OCI-LY1 (cell line): ENCODE data around the gene HYKK.
"Not testable (repeated sequence)": the region's sequence is repeated elsewhere in the genome, so short reads cannot be mapped to it uniquely, and the experiment has no call there.

ENCODE experiments used
- H2AFZ ChIP-seq: fragments of 200-600 bp; sonication (generic), shearing (Covaris generic); 2 replicates; pipeline ENCODE4 v1.6.0; 2014; ENCODE audit warnings: antibody characterized with exemption, mild to moderate bottlenecking, low read length
- H3F3A ChIP-seq: fragments of 200-600 bp; sonication (generic), shearing (Covaris generic); 2 replicates; pipeline ENCODE4 v1.6.0; 2014; ENCODE audit warnings: mild to moderate bottlenecking, antibody characterized with exemption, low read length, moderate library complexity; ENCODE audit not compliant: insufficient read depth
- H3K27ac ChIP-seq: fragments of 200-600 bp; sonication (generic); 2 replicates; pipeline ENCODE4 v1.5.1; 2014; ENCODE audit warnings: low read length, mixed run types, mild to moderate bottlenecking, low read depth; ENCODE audit not compliant: poor library complexity, severe bottlenecking
- H3K27me3 ChIP-seq: fragments of 200-600 bp; sonication (generic); 2 replicates; pipeline ENCODE4 v1.6.0; 2014; ENCODE audit warnings: antibody characterized with exemption, mild to moderate bottlenecking, low read length, moderate library complexity; ENCODE audit not compliant: insufficient read depth
- H3K36me3 ChIP-seq: fragments of 200-600 bp; sonication (generic); 2 replicates; pipeline ENCODE4 v1.6.1; 2014; ENCODE audit warnings: mild to moderate bottlenecking, antibody characterized with exemption, low read length, moderate library complexity, mixed read lengths; ENCODE audit not compliant: insufficient read depth
- H3K4me1 ChIP-seq: fragments of 200-600 bp; sonication (generic); 2 replicates; pipeline ENCODE4 v1.5.1; 2014; ENCODE audit warnings: mild to moderate bottlenecking, low read length, moderate library complexity; ENCODE audit not compliant: insufficient read depth, severe bottlenecking
- H3K4me2 ChIP-seq: fragments of 200-600 bp; sonication (generic), shearing (Covaris generic); 2 replicates; pipeline ENCODE4 v1.6.1; 2014; ENCODE audit warnings: low read length
- H3K4me3 ChIP-seq: fragments of 200-600 bp; sonication (generic); 2 replicates; pipeline ENCODE4 v1.5.1; 2014; ENCODE audit warnings: low read length, low read depth, mild to moderate bottlenecking, mixed read lengths; ENCODE audit not compliant: poor library complexity, severe bottlenecking
- H3K79me2 ChIP-seq: fragments of 200-600 bp; shearing (Covaris generic); 2 replicates; pipeline ENCODE4 v1.6.1; 2016; ENCODE audit warnings: mixed run types, low read length, mixed read lengths; ENCODE audit not compliant: insufficient read depth
- H3K9ac ChIP-seq: fragments of 200-600 bp; sonication (generic), shearing (Covaris generic); 2 replicates; pipeline ENCODE4 v1.6.1; 2014; ENCODE audit warnings: mild to moderate bottlenecking, low read length, mixed read lengths
- H3K9me2 ChIP-seq: fragments of 200-600 bp; sonication (generic), shearing (Covaris generic); 2 replicates; pipeline ENCODE4 v1.6.1; 2014; ENCODE audit warnings: low read depth, mild to moderate bottlenecking, low read length, mixed read lengths
- H3K9me3 ChIP-seq: fragments of 200-600 bp; shearing (Covaris generic); 2 replicates; pipeline ENCODE4 v1.6.1; 2014; ENCODE audit warnings: low read length, mixed read lengths
- H4K20me1 ChIP-seq: fragments of 200-600 bp; sonication (generic), shearing (Covaris generic); 2 replicates; pipeline ENCODE4 v1.6.0; 2016; ENCODE audit warnings: mild to moderate bottlenecking, low read length; ENCODE audit not compliant: insufficient read depth
- EZH2 ChIP-seq: fragments of 200-600 bp; sonication (generic), shearing (Covaris generic); IDR thresholded peaks from 2 replicates; pipeline ENCODE4 v1.8.0; 2017; ENCODE audit warnings: borderline replicate concordance, mixed run types, mild to moderate bottlenecking, antibody characterized with exemption, low read length, moderate library complexity, mixed read lengths
- TF ChIP-seq, protein P1 (sequence below): fragments of 200-600 bp; sonication (generic), shearing (Covaris generic); IDR thresholded peaks from 2 replicates; pipeline ENCODE4 v1.5.1; 2017; ENCODE audit warnings: mild to moderate bottlenecking, antibody characterized with exemption, low read length, moderate library complexity, mixed read lengths

The HYKK gene

DNA sequence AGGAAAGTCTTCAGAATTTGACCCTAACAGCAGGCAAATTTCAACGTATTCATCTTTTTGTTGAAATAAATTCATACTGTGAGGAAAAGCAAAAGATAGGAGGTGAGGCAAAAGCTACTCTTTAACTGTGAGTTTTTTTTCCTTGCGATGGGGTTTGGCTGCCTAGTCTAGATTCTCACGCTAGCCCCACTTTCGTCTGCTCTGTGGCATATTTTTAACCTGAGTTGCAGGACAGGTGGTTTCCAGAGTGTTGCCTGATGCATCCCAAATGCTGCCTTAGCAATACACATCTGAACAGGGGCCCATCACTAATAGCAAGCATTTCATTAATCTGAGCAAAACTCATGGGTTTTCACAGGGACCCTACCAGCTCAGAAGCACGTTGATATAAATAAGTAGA, 44.5 kb downstream of the HYKK start:
- H3K27ac ChIP-seq: no peak overlapping the region
- no peaks in the 10 kb centered on the region for H3K27me3 ChIP-seq
- H3K9ac ChIP-seq: no peak overlapping the region
- H3F3A ChIP-seq: peaks cover 10% of the 10 kb centered on the region; the same call in 1 of the 2 replicates
- no peaks in the 10 kb centered on the region for H3K9me3 ChIP-seq
- no peaks in the 10 kb centered on the region for H3K4me1 ChIP-seq
- peaks cover 41% of the 10 kb centered on the region for H3K36me3 ChIP-seq
- H3K4me2 ChIP-seq: no peak overlapping the region
- H4K20me1 ChIP-seq: no peaks in the 10 kb centered on the region
- no peaks in the 10 kb centered on the region for H3K9me2 ChIP-seq
- no peak overlapping the region for H2AFZ ChIP-seq
- no peaks in the 10 kb centered on the region for H3K79me2 ChIP-seq
- no peak overlapping the region for H3K4me3 ChIP-seq
- TF ChIP-seq, protein P1, sequence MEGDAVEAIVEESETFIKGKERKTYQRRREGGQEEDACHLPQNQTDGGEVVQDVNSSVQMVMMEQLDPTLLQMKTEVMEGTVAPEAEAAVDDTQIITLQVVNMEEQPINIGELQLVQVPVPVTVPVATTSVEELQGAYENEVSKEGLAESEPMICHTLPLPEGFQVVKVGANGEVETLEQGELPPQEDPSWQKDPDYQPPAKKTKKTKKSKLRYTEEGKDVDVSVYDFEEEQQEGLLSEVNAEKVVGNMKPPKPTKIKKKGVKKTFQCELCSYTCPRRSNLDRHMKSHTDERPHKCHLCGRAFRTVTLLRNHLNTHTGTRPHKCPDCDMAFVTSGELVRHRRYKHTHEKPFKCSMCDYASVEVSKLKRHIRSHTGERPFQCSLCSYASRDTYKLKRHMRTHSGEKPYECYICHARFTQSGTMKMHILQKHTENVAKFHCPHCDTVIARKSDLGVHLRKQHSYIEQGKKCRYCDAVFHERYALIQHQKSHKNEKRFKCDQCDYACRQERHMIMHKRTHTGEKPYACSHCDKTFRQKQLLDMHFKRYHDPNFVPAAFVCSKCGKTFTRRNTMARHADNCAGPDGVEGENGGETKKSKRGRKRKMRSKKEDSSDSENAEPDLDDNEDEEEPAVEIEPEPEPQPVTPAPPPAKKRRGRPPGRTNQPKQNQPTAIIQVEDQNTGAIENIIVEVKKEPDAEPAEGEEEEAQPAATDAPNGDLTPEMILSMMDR: no peak
- TF ChIP-seq EZH2: no peak

DNA sequence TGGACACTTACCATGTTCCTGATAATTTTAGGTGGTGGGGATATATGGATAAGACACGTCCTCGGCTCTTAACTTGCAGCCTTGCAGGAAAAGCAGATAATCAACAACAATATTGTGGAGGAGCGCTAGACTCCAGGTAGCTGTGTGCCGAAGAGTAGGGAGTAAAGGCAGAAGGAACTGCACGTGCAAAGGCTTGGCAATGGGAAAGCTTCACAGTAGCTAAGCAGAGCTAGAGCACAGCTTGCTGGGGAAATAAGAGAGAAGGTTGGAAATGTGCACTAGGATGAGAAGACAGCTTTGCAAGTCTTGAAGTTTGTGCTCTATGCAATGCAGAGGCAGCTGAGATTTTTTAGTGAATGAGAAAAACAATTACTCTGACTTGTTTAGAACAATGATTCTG, 45.2 kb downstream of the HYKK start:
- Histone ChIP-seq H3K9me3 (no peaks in the 10 kb centered on the region), H4K20me1 (no peaks in the 10 kb centered on the region), H3K79me2 (no peaks in the 10 kb centered on the region), H3K9me2 (no peaks in the 10 kb centered on the region), H3K27ac (no peak overlapping the region), H3K4me1 (no peaks in the 10 kb centered on the region), H3K4me2 (no peak overlapping the region), H3K9ac (no peak overlapping the region), H3K4me3 (no peak overlapping the region), H2AFZ (no peak overlapping the region), H3K27me3 (no peaks in the 10 kb centered on the region), H3F3A (peaks cover 10% of the 10 kb centered on the region; the same call in 1 of the 2 replicates), H3K36me3 (peaks cover 34% of the 10 kb centered on the region)
- TF ChIP-seq, protein P1: no peak
- TF ChIP-seq EZH2: no peak

DNA sequence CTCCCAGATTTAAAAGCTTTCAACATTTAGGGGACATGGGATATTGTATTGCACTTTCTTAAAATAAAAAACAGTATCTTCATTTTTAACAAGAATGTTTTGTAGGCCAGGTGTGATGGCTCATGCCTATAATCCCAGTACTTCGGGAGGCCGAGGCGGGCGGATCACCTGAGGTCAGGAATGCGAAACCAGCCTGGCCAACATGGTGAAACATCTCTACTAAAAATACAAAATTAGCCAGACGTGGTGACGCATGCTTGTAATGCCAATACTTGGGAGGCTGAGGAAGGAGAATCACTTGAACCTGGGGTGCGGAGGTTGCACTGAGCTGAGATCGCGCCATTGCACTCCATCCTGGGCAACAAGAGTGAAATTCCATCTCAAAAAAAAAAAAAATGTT, 52.8 kb downstream of the HYKK start:
- H3F3A ChIP-seq: not testable (repeated sequence)

DNA sequence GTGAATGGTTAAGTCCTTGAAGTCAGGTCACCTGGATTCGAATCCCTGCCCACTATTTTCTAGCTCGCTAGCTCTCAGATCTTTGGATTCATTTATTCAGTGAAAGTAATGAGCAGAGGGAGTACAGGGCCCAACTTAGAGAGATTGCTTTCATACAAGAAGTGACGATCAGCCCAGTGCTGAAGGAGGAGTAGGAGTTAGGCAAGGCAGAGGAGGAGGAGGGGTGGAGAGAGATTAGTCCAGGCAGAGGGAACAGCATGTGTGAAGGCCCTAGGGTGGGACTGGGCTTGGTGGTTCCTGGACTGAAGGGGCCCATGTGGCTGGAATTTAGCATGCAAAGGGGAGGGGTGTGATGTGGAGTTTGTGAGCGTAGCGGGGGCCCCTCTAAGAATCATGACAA, 54.1 kb downstream of the HYKK start:
- no peak overlapping the region for H2AFZ ChIP-seq
- H3K9me2 ChIP-seq: no peaks in the 10 kb centered on the region
- no peaks in the 10 kb centered on the region for H4K20me1 ChIP-seq
- no peaks in the 10 kb centered on the region for H3K27me3 ChIP-seq
- peaks cover 18% of the 10 kb centered on the region for H3K4me1 ChIP-seq
- no peak overlapping the region for H3K4me3 ChIP-seq
- TF ChIP-seq, protein P1: no peak
- TF ChIP-seq EZH2: no peak
- no peaks in the 10 kb centered on the region for H3F3A ChIP-seq
- H3K36me3 ChIP-seq: no peaks in the 10 kb centered on the region
- no peak overlapping the region for H3K9ac ChIP-seq
- H3K79me2 ChIP-seq: no peaks in the 10 kb centered on the region
- H3K9me3 ChIP-seq: no peaks in the 10 kb centered on the region
- no peak overlapping the region for H3K27ac ChIP-seq
- no peak overlapping the region for H3K4me2 ChIP-seq

More for the DNA sequence above, 52.8 kb downstream of the HYKK start:
- not testable (repeated sequence) for H3K27ac ChIP-seq, H2AFZ ChIP-seq, H3K4me2 ChIP-seq, H3K36me3 ChIP-seq, H3K27me3 ChIP-seq, H3K4me3 ChIP-seq, H4K20me1 ChIP-seq, H3K9me2 ChIP-seq, H3K79me2 ChIP-seq, H3K9me3 ChIP-seq, H3K9ac ChIP-seq
- peaks cover 10% of the 10 kb centered on the region for H3K4me1 ChIP-seq
